C4-2B (cell line): Measurements from ENCODE around the gene CD19.

Source experiments
- CTCF ChIP-seq: fragments of 450-650 bp; conservative IDR thresholded peaks from 2 replicates; pipeline ENCODE4 v1.5.1; 2017; ENCODE audit warnings: mild to moderate bottlenecking
- ZFX ChIP-seq: fragments of 450-650 bp; IDR thresholded peaks from 2 replicates; pipeline ENCODE4 v1.6.1; 2017

DNA sequence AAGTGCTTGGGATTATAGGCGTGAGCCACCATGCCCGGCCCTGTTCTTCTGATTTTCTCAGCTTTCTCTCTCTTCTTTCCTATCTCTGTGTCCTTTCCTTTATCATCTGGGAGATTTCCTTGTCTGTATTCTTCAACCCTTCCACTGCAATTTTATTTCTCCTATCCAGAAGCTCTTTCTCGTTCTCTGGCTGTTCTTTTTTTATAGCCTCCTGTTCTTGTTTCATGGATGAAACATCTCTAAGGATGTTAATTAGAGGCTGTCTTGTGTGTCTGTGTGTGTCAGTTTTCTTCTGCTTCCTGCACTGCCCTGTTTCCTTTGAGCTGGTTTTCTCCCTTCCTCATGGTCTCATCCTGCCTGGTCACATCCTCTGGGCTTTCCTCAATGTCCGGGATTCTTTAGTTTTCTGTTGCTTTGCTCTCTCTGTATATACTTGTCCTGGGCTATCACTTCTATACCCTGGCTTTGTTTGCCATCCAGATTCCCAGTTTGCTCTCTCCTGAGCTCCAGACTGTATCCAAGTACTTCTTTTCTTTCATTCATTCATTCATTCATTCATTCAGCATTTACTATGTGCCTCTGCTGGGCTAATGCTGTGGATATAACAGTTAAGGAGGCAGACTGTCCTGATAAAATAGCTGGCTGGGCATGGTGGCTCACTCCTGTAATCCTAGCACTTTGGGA is 55.5 kb downstream of the CD19 start:
- no peak for TF ChIP-seq CTCF
- TF ChIP-seq ZFX, result no peak
